Activated CD8-positive, alpha-beta memory T cell treated with anti-CD3 and anti-CD28 coated beads, Interleukin-2, amount 10 ng/mL, durations not matched to agents 7 days and 5 days (primary cell): ENCODE measurements around the gene CHRNA1. TPM values are rescaled to one million over a fixed set of nuclear protein-coding genes. Genes with fewer than 3 reads are reported as not detected.

Source experiments
- ATAC-seq: fragments of 150-1000 bp; cut with Tn5 transposase; one replicate; pipeline ENCODE4 v1.10.0; 2021; ENCODE audit warnings: moderate library complexity
- CTCF ChIA-PET: fragments of 350-600 bp; sonication (Branson Sonifier 250); formaldehyde crosslinking; loops from one replicate; lab custom pipeline; 2021; ENCODE audit warnings: antibody characterized with exemption; lab: Charles Lee
- DNase-seq: peaks from one replicate; pipeline ENCODE4 v3.0.0-alpha.2; 2020
- H3K27ac Mint-ChIP-seq: one replicate; pipeline ENCODE4 v1.8.0; 2021; ENCODE audit warnings: mild to moderate bottlenecking, mixed read lengths
- H3K27me3 Mint-ChIP-seq: one replicate; pipeline ENCODE4 v1.8.0; 2021; ENCODE audit warnings: mixed read lengths
- H3K36me3 Mint-ChIP-seq: one replicate; pipeline ENCODE4 v1.8.0; 2021; ENCODE audit warnings: mild to moderate bottlenecking, mixed read lengths
- H3K4me1 Mint-ChIP-seq: one replicate; pipeline ENCODE4 v1.8.0; 2021; ENCODE audit warnings: mixed read lengths
- H3K4me3 Mint-ChIP-seq: one replicate; pipeline ENCODE4 v1.8.0; 2021; ENCODE audit warnings: mild to moderate bottlenecking, moderate library complexity, mixed read lengths
- H3K9me3 Mint-ChIP-seq: one replicate; pipeline ENCODE4 v1.8.0; 2022; ENCODE audit warnings: low read depth, mixed read lengths
- total RNA-seq, 2 experiments: library from RNA; stranded (reverse); gene quantifications; one replicate each; pipeline ENCODE4 v1.2.3, GENCODE V29; 2021

Gene CHRNA1
- total RNA-seq, 2 experiments from 2014 or later, result not detected

- DNase-seq, result no peak
- H3K4me3 Mint-ChIP-seq, result no peak overlapping the region
- H3K9me3 Mint-ChIP-seq, result no peaks in the 10 kb centered on the region
- CTCF ChIA-PET, result interaction anchor here (1.0 to 1.2 kb wide), 2 partner anchors 17 to 65 kb away, joined by 4 to 5 read pairs; no protein-coding TSS in a partner anchor
- ATAC-seq, result no peak
- H3K27me3 Mint-ChIP-seq, result peaks cover 5% of the 10 kb centered on the region
- H3K27ac Mint-ChIP-seq, result no peak overlapping the region
- H3K4me1 Mint-ChIP-seq, result peaks cover 9% of the 10 kb centered on the region
- H3K36me3 Mint-ChIP-seq, result no peaks in the 10 kb centered on the region
Observed at GRCh38 chr2:174766271-174766670, 2.0 kb upstream of the CHRNA1 start.

- no peak for ATAC-seq
- CTCF ChIA-PET, result interaction anchor here (1.0 to 1.2 kb wide), 4 partner anchors 11 to 66 kb away, joined by 3 to 5 read pairs (median 4); no protein-coding TSS in a partner anchor
- no peak overlapping the region for H3K4me3 Mint-ChIP-seq
- H3K27me3 Mint-ChIP-seq, result peaks cover 7% of the 10 kb centered on the region
- DNase-seq, result no peak
- H3K36me3 Mint-ChIP-seq, result no peaks in the 10 kb centered on the region
- H3K27ac Mint-ChIP-seq, result no peak overlapping the region
- H3K4me1 Mint-ChIP-seq, result peaks cover 9% of the 10 kb centered on the region
- no peaks in the 10 kb centered on the region for H3K9me3 Mint-ChIP-seq
Observed at GRCh38 chr2:174765576-174765975, 1.3 kb upstream of the CHRNA1 start.

GRCh38 chr2:174763780-174764179 lies 492 bp downstream of the CHRNA1 start:
- H3K4me1 Mint-ChIP-seq, result peaks cover 9% of the 10 kb centered on the region

GRCh38 chr2:174762464-174762863 lies 1.8 kb downstream of the CHRNA1 start:
- no peak overlapping the region for H3K4me3 Mint-ChIP-seq
- no peaks in the 10 kb centered on the region for H3K36me3 Mint-ChIP-seq
- DNase-seq, result no peak
- H3K4me1 Mint-ChIP-seq, result peaks cover 9% of the 10 kb centered on the region
- H3K9me3 Mint-ChIP-seq, result no peaks in the 10 kb centered on the region
- CTCF ChIA-PET, result interaction anchor here (0.7 to 2.6 kb wide), 6 partner anchors 9 to 222 kb away, joined by 3 to 9 read pairs (median 6); no protein-coding TSS in a partner anchor
- peaks cover 12% of the 10 kb centered on the region for H3K27me3 Mint-ChIP-seq
- no peak for ATAC-seq
- no peak overlapping the region for H3K27ac Mint-ChIP-seq

More at GRCh38 chr2:174763780-174764179, 492 bp downstream of the CHRNA1 start:
- DNase-seq (no peak), ATAC-seq (no peak)
- no peak overlapping the region for H3K4me3 Mint-ChIP-seq
- CTCF ChIA-PET, result interaction anchor here (1.3 to 2.6 kb wide), 3 partner anchors 15 to 221 kb away, joined by 4 to 9 read pairs (median 9); no protein-coding TSS in a partner anchor
- H3K36me3 Mint-ChIP-seq, result no peaks in the 10 kb centered on the region
- H3K9me3 Mint-ChIP-seq, result no peaks in the 10 kb centered on the region
- H3K27ac Mint-ChIP-seq, result no peak overlapping the region
- peaks cover 12% of the 10 kb centered on the region for H3K27me3 Mint-ChIP-seq

- no peak overlapping the region for H3K27ac Mint-ChIP-seq
- no peaks in the 10 kb centered on the region for H3K9me3 Mint-ChIP-seq
- DNase-seq (no peak), ATAC-seq (no peak)
- H3K4me1 Mint-ChIP-seq, result peaks cover 9% of the 10 kb centered on the region
- no peaks in the 10 kb centered on the region for H3K36me3 Mint-ChIP-seq
- CTCF ChIA-PET, result interaction anchor here (1.3 to 2.1 kb wide), 4 partner anchors 9 to 62 kb away, joined by 4 to 9 read pairs (median 6); no protein-coding TSS in a partner anchor
- no peak overlapping the region for H3K4me3 Mint-ChIP-seq
- H3K27me3 Mint-ChIP-seq, result peaks cover 12% of the 10 kb centered on the region
Observed at GRCh38 chr2:174761837-174762236, 2.4 kb downstream of the CHRNA1 start.

- DNase-seq (no peak), ATAC-seq (no peak)
- CTCF ChIA-PET, result interaction anchor here (1.4 kb wide), 2 partner anchors 10 to 11 kb away, joined by 4 to 6 read pairs; no protein-coding TSS in a partner anchor
- Mint-ChIP-seq H3K9me3 (no peaks in the 10 kb centered on the region), H3K27ac (no peak overlapping the region), H3K4me1 (peaks cover 9% of the 10 kb centered on the region), H3K36me3 (no peaks in the 10 kb centered on the region), H3K4me3 (no peak overlapping the region), H3K27me3 (peaks cover 8% of the 10 kb centered on the region)
Observed at GRCh38 chr2:174760845-174761473, 3.3 kb downstream of the CHRNA1 start.

- no peaks in the 10 kb centered on the region for H3K9me3 Mint-ChIP-seq
- H3K27me3 Mint-ChIP-seq, result peaks cover 7% of the 10 kb centered on the region
- H3K4me1 Mint-ChIP-seq, result peaks cover 5% of the 10 kb centered on the region
- H3K36me3 Mint-ChIP-seq, result peaks cover 1% of the 10 kb centered on the region
- no peak overlapping the region for H3K4me3 Mint-ChIP-seq
- no peak overlapping the region for H3K27ac Mint-ChIP-seq
- ATAC-seq, result no peak
- CTCF ChIA-PET, result interaction anchor here (1.4 to 1.9 kb wide), 2 partner anchors 11 to 12 kb away, joined by 4 to 5 read pairs; no protein-coding TSS in a partner anchor
- no peak for DNase-seq
Observed at GRCh38 chr2:174759381-174760065, 4.7 kb downstream of the CHRNA1 start.

GRCh38 chr2:174756743-174757142 lies 7.5 kb downstream of the CHRNA1 start:
- CTCF ChIA-PET, result no interaction called here
- no peak overlapping the region for H3K4me3 Mint-ChIP-seq

GRCh38 chr2:174753038-174753633 lies 11.1 kb downstream of the CHRNA1 start:
- no peak for DNase-seq
- peaks cover 12% of the 10 kb centered on the region for H3K27me3 Mint-ChIP-seq
- CTCF ChIA-PET, result interaction anchor here (1.0 to 5.7 kb wide), 3 partner anchors 18 to 56 kb away, joined by 3 to 111 read pairs (median 4); no protein-coding TSS in a partner anchor
- H3K36me3 Mint-ChIP-seq, result peaks cover 1% of the 10 kb centered on the region
- no peaks in the 10 kb centered on the region for H3K9me3 Mint-ChIP-seq
- ATAC-seq, result peak; percentile 20
- peaks cover 38% of the 10 kb centered on the region for H3K4me1 Mint-ChIP-seq
- peak overlapping the region; percentile 81 for H3K27ac Mint-ChIP-seq
- H3K4me3 Mint-ChIP-seq, result peak overlapping the region; percentile 66

More at GRCh38 chr2:174756743-174757142, 7.5 kb downstream of the CHRNA1 start:
- no peak overlapping the region for H3K27ac Mint-ChIP-seq
- peaks cover 20% of the 10 kb centered on the region for H3K4me1 Mint-ChIP-seq
- no peaks in the 10 kb centered on the region for H3K9me3 Mint-ChIP-seq
- DNase-seq (no peak), ATAC-seq (no peak)
- peaks cover 1% of the 10 kb centered on the region for H3K36me3 Mint-ChIP-seq
- H3K27me3 Mint-ChIP-seq, result peaks cover 7% of the 10 kb centered on the region

GRCh38 chr2:174752403-174753037 lies 11.8 kb downstream of the CHRNA1 start:
- Mint-ChIP-seq H3K9me3 (no peaks in the 10 kb centered on the region), H3K4me1 (peaks cover 38% of the 10 kb centered on the region), H3K27ac (peak overlapping the region; percentile 81), H3K36me3 (peaks cover 1% of the 10 kb centered on the region), H3K27me3 (peaks cover 14% of the 10 kb centered on the region), H3K4me3 (peak overlapping the region; percentile 66)
- ATAC-seq (peak; percentile 82), DNase-seq (peak; percentile 69)
- CTCF ChIA-PET, result interaction anchor here (1.5 to 5.7 kb wide), 2 partner anchors 19 to 56 kb away, joined by 3 to 111 read pairs; no protein-coding TSS in a partner anchor

GRCh38 chr2:174750923-174751441 lies 13.3 kb downstream of the CHRNA1 start:
- Mint-ChIP-seq H3K27ac (peak overlapping the region; percentile 73), H3K27me3 (peaks cover 14% of the 10 kb centered on the region)

GRCh38 chr2:174749793-174750192 lies 14.5 kb downstream of the CHRNA1 start:
- Mint-ChIP-seq H3K27me3 (peaks cover 14% of the 10 kb centered on the region), H3K4me3 (no peak overlapping the region)
- no peak for DNase-seq

More at GRCh38 chr2:174750923-174751441, 13.3 kb downstream of the CHRNA1 start:
- Mint-ChIP-seq H3K9me3 (no peaks in the 10 kb centered on the region), H3K36me3 (peaks cover 1% of the 10 kb centered on the region), H3K4me1 (peaks cover 38% of the 10 kb centered on the region), H3K4me3 (peak overlapping the region; percentile 39)
- DNase-seq (peak; percentile 62), ATAC-seq (peak; percentile 58)
- CTCF ChIA-PET, result interaction anchor here (1.1 to 5.7 kb wide), 5 partner anchors 14 to 54 kb away, joined by 3 to 111 read pairs (median 10); no protein-coding TSS in a partner anchor

More at GRCh38 chr2:174749793-174750192, 14.5 kb downstream of the CHRNA1 start:
- no peaks in the 10 kb centered on the region for H3K9me3 Mint-ChIP-seq
- H3K27ac Mint-ChIP-seq, result no peak overlapping the region
- peaks cover 1% of the 10 kb centered on the region for H3K36me3 Mint-ChIP-seq
- CTCF ChIA-PET, result interaction anchor here (0.9 to 5.7 kb wide), 27 partner anchors 11 to 578 kb away, joined by 3 to 111 read pairs (median 5); partner anchors contain the start of gene CHN1
- no peak for ATAC-seq
- peaks cover 38% of the 10 kb centered on the region for H3K4me1 Mint-ChIP-seq
